Tibial nerve (tissue), 3 donors: ENCODE results near the gene PARP3.

Source experiments
- CTCF ChIP-seq, 5 experiments: fragments of 200-600 bp in 3 of 5; fragments of 450-650 bp in 2 of 5; sonication (generic) in 3 of 5; IDR thresholded peaks; one replicate each; pipeline ENCODE4 v1.5.1; 2016 to 2019; ENCODE audit warnings: antibody characterized with exemption in 5 of 5, mild to moderate bottlenecking in 3 of 5, moderate library complexity in 2 of 5
- POLR2A ChIP-seq, 2 donors: fragments of 450-650 bp; IDR thresholded peaks; one replicate each; pipeline ENCODE4 v1.6.1; 2017; ENCODE audit warnings: antibody characterized with exemption in 2 of 2, mild to moderate bottlenecking in 2 of 2, moderate library complexity in 2 of 2

GRCh38 chr3:51947215-51947900 lies 5.2 kb downstream of the PARP3 start:
- TF ChIP-seq POLR2A (IDR thresholded peaks at IDR 0.05) (no peak), CTCF (IDR thresholded peaks at IDR 0.05) (no peak)
